GM23338 (cell line): Measurements from ENCODE around the gene ACP5. TPM values are rescaled to one million over a fixed set of nuclear protein-coding genes. Genes with fewer than 3 reads are reported as not detected.

Experiments used
- ATAC-seq: fragments of 200-7000 bp; cut with Tn5 transposase; 3 replicates; pipeline ENCODE4 v1.9.1; 2020
- DNase-seq: peaks from one replicate; pipeline ENCODE4 v3.0.0-alpha.2; 2015; ENCODE audit warnings: low spot score
- H2AFZ ChIP-seq: fragments of 200-600 bp; sonication (generic); 2 replicates; pipeline ENCODE4 v1.8.0; 2016; ENCODE audit warnings: antibody characterized with exemption, mild to moderate bottlenecking, moderate library complexity
- H3F3A ChIP-seq: fragments of 200-600 bp; sonication (generic); replicated peaks from 2 replicates; pipeline ENCODE4 v1.8.0; 2017; ENCODE audit warnings: antibody characterized with exemption, mixed run types, low read depth
- H3K27ac ChIP-seq: fragments of 200-600 bp; sonication (generic); 2 replicates; pipeline ENCODE4 v1.6.1; 2016; ENCODE audit warnings: low read depth
- H3K27me3 ChIP-seq: fragments of 200-600 bp; sonication (generic); 2 replicates; pipeline ENCODE4 v1.8.0; 2016; ENCODE audit warnings: mild to moderate bottlenecking, mixed run types, moderate library complexity; ENCODE audit not compliant: insufficient read depth
- H3K36me3 ChIP-seq: fragments of 200-600 bp; sonication (generic); 2 replicates; pipeline ENCODE4 v1.8.0; 2016; ENCODE audit warnings: mild to moderate bottlenecking; ENCODE audit not compliant: insufficient read depth
- H3K4me1 ChIP-seq: fragments of 200-600 bp; sonication (generic); 2 replicates; pipeline ENCODE4 v1.8.0; 2016; ENCODE audit warnings: mild to moderate bottlenecking, moderate library complexity; ENCODE audit not compliant: insufficient read depth
- H3K4me2 ChIP-seq: fragments of 200-600 bp; sonication (generic); 2 replicates; pipeline ENCODE4 v1.7.1; 2017; ENCODE audit warnings: mixed run types
- H3K4me3 ChIP-seq: fragments of 200-600 bp; sonication (generic); 2 replicates; pipeline ENCODE4 v1.6.1; 2016; ENCODE audit warnings: mixed run types
- H3K79me2 ChIP-seq: fragments of 200-600 bp; sonication (generic); replicated peaks from 2 replicates; pipeline ENCODE4 v1.8.0; 2017; ENCODE audit warnings: mild to moderate bottlenecking; ENCODE audit not compliant: insufficient read depth
- H3K9me2 ChIP-seq: fragments of 200-600 bp; sonication (generic); 2 replicates; pipeline ENCODE4 v1.8.0; 2017; ENCODE audit not compliant: insufficient read depth
- H4K20me1 ChIP-seq: fragments of 200-600 bp; sonication (generic); replicated peaks from 2 replicates; pipeline ENCODE4 v1.8.0; 2017; ENCODE audit warnings: mild to moderate bottlenecking; ENCODE audit not compliant: insufficient read depth
- H3K27ac Mint-ChIP-seq: 2 replicates; pipeline ENCODE4 v1.8.0; 2020; ENCODE audit warnings: inconsistent platforms, mild to moderate bottlenecking, moderate library complexity, mixed read lengths
- H3K27me3 Mint-ChIP-seq: 3 replicates; pipeline ENCODE4 v1.8.0; 2022; ENCODE audit warnings: low read depth, mild to moderate bottlenecking, moderate library complexity, mixed read lengths, inconsistent platforms; ENCODE audit not compliant: insufficient read depth, poor library complexity
- H3K36me3 Mint-ChIP-seq: 3 replicates; pipeline ENCODE4 v1.8.0; 2021; ENCODE audit warnings: low read depth, mild to moderate bottlenecking, inconsistent platforms, moderate library complexity, mixed read lengths
- H3K4me1 Mint-ChIP-seq: 3 replicates; pipeline ENCODE4 v1.8.0; 2020; ENCODE audit warnings: mild to moderate bottlenecking, inconsistent platforms, mixed read lengths
- H3K4me3 Mint-ChIP-seq: 3 replicates; pipeline ENCODE4 v1.8.0; 2021; ENCODE audit warnings: moderate library complexity, mild to moderate bottlenecking, inconsistent platforms, mixed read lengths
- H3K9me3 Mint-ChIP-seq: 3 replicates; pipeline ENCODE4 v1.8.0; 2020; ENCODE audit warnings: moderate library complexity, mild to moderate bottlenecking, inconsistent platforms, mixed read lengths
- EZH2 ChIP-seq: fragments of 200-600 bp; sonication (generic); IDR thresholded peaks from one replicate; pipeline ENCODE4 v1.8.0; 2017; ENCODE audit warnings: antibody characterized with exemption, mild to moderate bottlenecking, low read depth; ENCODE audit not compliant: unreplicated experiment
- EZH2phosphoT487 ChIP-seq: fragments of 200-600 bp; sonication (generic); IDR thresholded peaks from one replicate; pipeline ENCODE4 v1.8.1; 2018; ENCODE audit warnings: antibody characterized with exemption; ENCODE audit not compliant: unreplicated experiment
- JUNB ChIP-seq: IDR thresholded peaks from one replicate; pipeline ENCODE4 v1.6.1; 2016; ENCODE audit warnings: antibody characterized with exemption; ENCODE audit not compliant: unreplicated experiment
- NANOG ChIP-seq: IDR thresholded peaks from 2 replicates; pipeline ENCODE4 v1.6.1; 2016; ENCODE audit warnings: antibody characterized with exemption, borderline replicate concordance
- POLR2AphosphoS5 ChIP-seq: IDR thresholded peaks from 2 replicates; pipeline ENCODE4 v1.6.1; 2016; ENCODE audit warnings: antibody characterized with exemption, low read depth
- STAT1 ChIP-seq: IDR thresholded peaks from one replicate; pipeline ENCODE4 v1.6.1; 2016; ENCODE audit warnings: antibody characterized with exemption; ENCODE audit not compliant: unreplicated experiment
- ZNF114 ChIP-seq: fragments of 250-450 bp; sonication (Bioruptor Pico); IDR thresholded peaks from 2 replicates; pipeline ENCODE4 v1.5.0; 2020; ENCODE audit warnings: mild to moderate bottlenecking, moderate library complexity
- ZNF331 ChIP-seq: fragments of 250-450 bp; sonication (Bioruptor Pico); IDR thresholded peaks from 2 replicates; pipeline ENCODE4 v1.5.0; 2020; ENCODE audit warnings: low read depth, mild to moderate bottlenecking, moderate library complexity
- polyA plus RNA-seq: library from polyadenylated mRNA; unstranded; fragments of >200 nt; fragmentation: Nextera tagmentation; extraction: Ambion mirVana; gene quantifications from 2 replicates; pipeline ENCODE4 v1.2.1, GENCODE V29; 2016
- total RNA-seq: library from RNA; depleted of rRNA; stranded (reverse); fragments of >200 nt; shearing (Covaris generic); gene quantifications from 2 replicates; pipeline ENCODE4 v1.2.3, GENCODE V29; 2014
- TF ChIP-seq, protein P1 (sequence below), 2 experiments: fragments of 200-600 bp in 1 of 2; sonication (generic) in 1 of 2; conservative IDR thresholded peaks; 2 replicates each; pipeline versions ENCODE4 v1.5.1 to v1.6.1; 2016 to 2017; ENCODE audit warnings: antibody characterized with exemption in 2 of 2, low read depth in 2 of 2, mild to moderate bottlenecking in 2 of 2, moderate library complexity in 1 of 2
- TF ChIP-seq, protein P2 (sequence below): IDR thresholded peaks from one replicate; pipeline ENCODE4 v1.6.1; 2018; ENCODE audit warnings: antibody characterized with exemption; ENCODE audit not compliant: unreplicated experiment
- TF ChIP-seq, protein P3 (sequence below): IDR thresholded peaks from 2 replicates; pipeline ENCODE4 v1.6.1; 2016; ENCODE audit warnings: antibody characterized with exemption

Gene ACP5
- total and polyA plus RNA-seq, 2 experiments from 2014 or later, result 6.7 to 12.8 TPM

DNA sequence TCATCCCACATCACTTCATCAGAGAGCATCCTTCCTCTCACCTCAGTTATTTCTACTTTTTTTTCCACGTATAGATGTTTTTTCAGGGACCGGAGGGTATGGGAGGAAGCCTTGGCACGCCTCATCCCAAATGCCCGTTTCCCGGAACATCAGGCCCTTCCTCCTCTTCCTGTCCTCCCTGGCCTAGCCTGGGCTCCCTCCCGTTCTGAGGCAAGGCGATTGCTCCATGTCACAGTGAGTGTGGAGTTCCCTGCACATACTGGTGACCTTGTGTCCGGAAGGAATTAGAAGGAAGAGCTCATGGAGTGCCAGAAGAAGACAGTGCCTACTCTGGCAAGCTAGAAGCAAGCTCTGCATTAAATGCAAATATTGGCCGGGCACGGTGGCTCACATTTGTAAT, 18.7 kb upstream of the ACP5 start (continued):
- TF ChIP-seq, protein P1, sequence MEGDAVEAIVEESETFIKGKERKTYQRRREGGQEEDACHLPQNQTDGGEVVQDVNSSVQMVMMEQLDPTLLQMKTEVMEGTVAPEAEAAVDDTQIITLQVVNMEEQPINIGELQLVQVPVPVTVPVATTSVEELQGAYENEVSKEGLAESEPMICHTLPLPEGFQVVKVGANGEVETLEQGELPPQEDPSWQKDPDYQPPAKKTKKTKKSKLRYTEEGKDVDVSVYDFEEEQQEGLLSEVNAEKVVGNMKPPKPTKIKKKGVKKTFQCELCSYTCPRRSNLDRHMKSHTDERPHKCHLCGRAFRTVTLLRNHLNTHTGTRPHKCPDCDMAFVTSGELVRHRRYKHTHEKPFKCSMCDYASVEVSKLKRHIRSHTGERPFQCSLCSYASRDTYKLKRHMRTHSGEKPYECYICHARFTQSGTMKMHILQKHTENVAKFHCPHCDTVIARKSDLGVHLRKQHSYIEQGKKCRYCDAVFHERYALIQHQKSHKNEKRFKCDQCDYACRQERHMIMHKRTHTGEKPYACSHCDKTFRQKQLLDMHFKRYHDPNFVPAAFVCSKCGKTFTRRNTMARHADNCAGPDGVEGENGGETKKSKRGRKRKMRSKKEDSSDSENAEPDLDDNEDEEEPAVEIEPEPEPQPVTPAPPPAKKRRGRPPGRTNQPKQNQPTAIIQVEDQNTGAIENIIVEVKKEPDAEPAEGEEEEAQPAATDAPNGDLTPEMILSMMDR (conservative IDR thresholded peaks at IDR 0.05; ENCODE audit: low read depth in 2 of 2), result no peak
- no peak for TF ChIP-seq EZH2
- TF ChIP-seq EZH2phosphoT487, result no peak

DNA sequence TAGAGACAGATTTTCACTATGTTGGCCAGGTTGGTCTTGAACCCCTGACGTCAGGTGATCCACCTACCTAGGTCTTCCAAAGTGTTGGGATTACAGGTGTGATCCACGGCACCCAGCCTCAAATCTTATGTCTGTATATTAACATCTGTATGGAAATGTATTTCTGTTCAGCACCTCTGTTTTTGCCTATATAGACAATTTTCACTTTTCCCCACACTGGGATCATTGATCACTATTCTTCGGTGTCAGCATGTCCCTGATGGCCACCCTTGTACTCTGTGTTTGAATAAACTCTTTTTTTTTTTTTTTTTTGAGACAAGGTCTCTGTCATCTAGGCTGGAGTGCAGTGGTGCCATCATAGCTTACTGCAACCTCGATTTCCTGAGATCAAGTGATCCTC, 16.6 kb upstream of the ACP5 start:
- no peaks in the 10 kb centered on the region for H3K9me3 Mint-ChIP-seq
- no peak overlapping the region for H3K27ac Mint-ChIP-seq
- no peak for ATAC-seq
- TF ChIP-seq STAT1, result no peak
- TF ChIP-seq ZNF331 (CRISPR knock-in tag), result no peak
- no peak for TF ChIP-seq EZH2
- TF ChIP-seq, protein P2, sequence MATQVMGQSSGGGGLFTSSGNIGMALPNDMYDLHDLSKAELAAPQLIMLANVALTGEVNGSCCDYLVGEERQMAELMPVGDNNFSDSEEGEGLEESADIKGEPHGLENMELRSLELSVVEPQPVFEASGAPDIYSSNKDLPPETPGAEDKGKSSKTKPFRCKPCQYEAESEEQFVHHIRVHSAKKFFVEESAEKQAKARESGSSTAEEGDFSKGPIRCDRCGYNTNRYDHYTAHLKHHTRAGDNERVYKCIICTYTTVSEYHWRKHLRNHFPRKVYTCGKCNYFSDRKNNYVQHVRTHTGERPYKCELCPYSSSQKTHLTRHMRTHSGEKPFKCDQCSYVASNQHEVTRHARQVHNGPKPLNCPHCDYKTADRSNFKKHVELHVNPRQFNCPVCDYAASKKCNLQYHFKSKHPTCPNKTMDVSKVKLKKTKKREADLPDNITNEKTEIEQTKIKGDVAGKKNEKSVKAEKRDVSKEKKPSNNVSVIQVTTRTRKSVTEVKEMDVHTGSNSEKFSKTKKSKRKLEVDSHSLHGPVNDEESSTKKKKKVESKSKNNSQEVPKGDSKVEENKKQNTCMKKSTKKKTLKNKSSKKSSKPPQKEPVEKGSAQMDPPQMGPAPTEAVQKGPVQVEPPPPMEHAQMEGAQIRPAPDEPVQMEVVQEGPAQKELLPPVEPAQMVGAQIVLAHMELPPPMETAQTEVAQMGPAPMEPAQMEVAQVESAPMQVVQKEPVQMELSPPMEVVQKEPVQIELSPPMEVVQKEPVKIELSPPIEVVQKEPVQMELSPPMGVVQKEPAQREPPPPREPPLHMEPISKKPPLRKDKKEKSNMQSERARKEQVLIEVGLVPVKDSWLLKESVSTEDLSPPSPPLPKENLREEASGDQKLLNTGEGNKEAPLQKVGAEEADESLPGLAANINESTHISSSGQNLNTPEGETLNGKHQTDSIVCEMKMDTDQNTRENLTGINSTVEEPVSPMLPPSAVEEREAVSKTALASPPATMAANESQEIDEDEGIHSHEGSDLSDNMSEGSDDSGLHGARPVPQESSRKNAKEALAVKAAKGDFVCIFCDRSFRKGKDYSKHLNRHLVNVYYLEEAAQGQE, result no peak
- TF ChIP-seq, protein P3, sequence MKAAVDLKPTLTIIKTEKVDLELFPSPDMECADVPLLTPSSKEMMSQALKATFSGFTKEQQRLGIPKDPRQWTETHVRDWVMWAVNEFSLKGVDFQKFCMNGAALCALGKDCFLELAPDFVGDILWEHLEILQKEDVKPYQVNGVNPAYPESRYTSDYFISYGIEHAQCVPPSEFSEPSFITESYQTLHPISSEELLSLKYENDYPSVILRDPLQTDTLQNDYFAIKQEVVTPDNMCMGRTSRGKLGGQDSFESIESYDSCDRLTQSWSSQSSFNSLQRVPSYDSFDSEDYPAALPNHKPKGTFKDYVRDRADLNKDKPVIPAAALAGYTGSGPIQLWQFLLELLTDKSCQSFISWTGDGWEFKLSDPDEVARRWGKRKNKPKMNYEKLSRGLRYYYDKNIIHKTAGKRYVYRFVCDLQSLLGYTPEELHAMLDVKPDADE, result no peak
- TF ChIP-seq POLR2AphosphoS5, result no peak
- TF ChIP-seq, protein P1 (conservative IDR thresholded peaks at IDR 0.05; ENCODE audit: low read depth in 2 of 2), result no peak
- no peak for TF ChIP-seq JUNB
- TF ChIP-seq ZNF114 (CRISPR knock-in tag), result no peak
- TF ChIP-seq NANOG, result no peak

More for the DNA sequence above, 16.6 kb upstream of the ACP5 start:
- Histone ChIP-seq H3K36me3 (peaks cover 2% of the 10 kb centered on the region; the same call in 1 of the 2 replicates), H2AFZ (no peak overlapping the region), H4K20me1 (peaks cover 8% of the 10 kb centered on the region; the same call in 1 of the 2 replicates), H3K9me2 (no peaks in the 10 kb centered on the region), H3K4me3 (no peak overlapping the region), H3K27me3 (no peaks in the 10 kb centered on the region), H3F3A (no peaks in the 10 kb centered on the region; the same call in 1 of the 2 replicates), H3K4me2 (no peak overlapping the region), H3K4me1 (peaks cover 3% of the 10 kb centered on the region; the same call in 1 of the 2 replicates), H3K79me2 (peaks cover 15% of the 10 kb centered on the region), H3K27ac (no peak overlapping the region)
- H3K4me3 Mint-ChIP-seq, result no peak overlapping the region
- peaks cover 13% of the 10 kb centered on the region for H3K36me3 Mint-ChIP-seq
- H3K27me3 Mint-ChIP-seq, result peaks cover 10% of the 10 kb centered on the region
- H3K4me1 Mint-ChIP-seq, result peaks cover 3% of the 10 kb centered on the region; the same call in 1 of the 3 replicates
- DNase-seq, result no peak
